Epidermal melanocyte (primary cell): ENCODE data around the gene ARHGAP6.

Source experiments
- DNase-seq: peaks from one replicate; pipeline ENCODE4 v3.0.0; 2011; ENCODE audit warnings: low spot score; ENCODE audit not compliant: insufficient read length

ARHGAP6 gene

GRCh38 chrX:11665168-11666111 lies at the start of gene ARHGAP6:
Gene ARHGAP6, minus strand, starts transcription at chrX:11665920. Its CDS starts 1,092 bp downstream, at chrX:11664828.
- DNase-seq, result no peak

GRCh38 chrX:11704725-11705495 lies 39.2 kb upstream of the ARHGAP6 start:
- no peak for DNase-seq

DNA sequence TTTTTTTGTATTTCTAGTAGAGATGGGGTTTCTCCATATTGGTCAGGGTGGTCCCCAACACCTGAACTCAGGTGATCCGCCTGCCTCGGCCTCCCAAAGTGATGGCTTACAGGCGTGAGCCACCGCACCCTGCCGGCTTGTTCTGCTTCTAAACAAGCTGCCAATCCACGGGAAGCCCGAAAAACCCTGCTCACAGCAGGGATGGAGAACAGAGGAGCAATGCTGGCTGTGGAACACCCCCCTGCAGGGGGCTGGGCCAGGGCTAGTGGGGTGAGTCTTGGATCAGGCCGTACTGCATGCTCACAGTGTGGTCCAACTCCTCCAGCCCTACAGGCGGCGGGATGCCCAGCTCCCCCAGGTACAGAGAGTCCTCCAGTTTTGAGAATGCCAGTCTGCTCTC lies 38.1 kb upstream of the ARHGAP6 start:
- DNase-seq, result no peak

- no peak for DNase-seq
These were observed 37.4 kb upstream of the ARHGAP6 start for GRCh38 chrX:11702965-11703631.

DNA sequence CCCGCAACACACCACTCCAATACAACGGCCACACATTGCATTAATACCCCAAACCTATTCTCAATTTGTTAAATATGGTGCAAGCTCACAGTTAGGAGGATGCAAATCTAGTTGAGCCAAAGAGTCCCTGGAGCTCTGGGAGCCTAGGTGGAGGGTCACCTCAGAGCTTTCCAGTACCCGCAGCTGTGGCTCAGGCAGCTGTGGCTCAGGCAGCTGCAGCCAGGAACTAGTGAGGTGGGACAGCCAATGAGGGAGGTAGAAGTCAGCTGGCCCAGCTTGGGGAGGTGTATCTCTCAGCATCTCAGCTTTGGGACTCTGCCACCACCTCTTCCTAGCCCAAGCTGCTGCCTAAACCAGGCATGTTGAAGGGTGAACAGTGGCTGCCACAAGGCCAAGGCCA lies 36.7 kb upstream of the ARHGAP6 start:
- no peak for DNase-seq

GRCh38 chrX:11698702-11699101 lies 33.0 kb upstream of the ARHGAP6 start:
- DNase-seq, result no peak

- no peak for DNase-seq
These were observed 22.5 kb upstream of the ARHGAP6 start for GRCh38 chrX:11688201-11688600.

- DNase-seq, result no peak
These were observed 21.4 kb upstream of the ARHGAP6 start for GRCh38 chrX:11687157-11687556.

- DNase-seq, result no peak
These were observed 17.3 kb upstream of the ARHGAP6 start for GRCh38 chrX:11683057-11683456.

DNA sequence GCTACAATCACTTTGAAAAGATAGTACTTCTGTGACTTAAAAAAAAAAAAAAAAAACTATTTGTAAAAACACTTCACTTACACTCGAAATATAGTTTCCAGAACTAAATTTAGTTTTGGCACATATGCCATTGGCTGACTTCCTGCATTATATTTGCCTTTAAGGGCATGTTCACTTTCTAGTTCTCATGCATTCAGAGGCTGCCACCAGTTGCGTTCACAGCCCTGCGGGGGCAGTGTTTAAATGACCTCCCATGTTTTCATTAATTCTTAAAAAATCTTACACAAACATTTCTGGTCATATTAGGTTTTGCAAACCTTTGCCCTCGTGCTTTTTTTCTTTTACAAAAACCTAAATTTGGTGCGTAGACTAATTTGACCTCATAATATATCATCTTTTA lies 12.4 kb upstream of the ARHGAP6 start:
- DNase-seq, result no peak

- DNase-seq, result no peak
These were observed 6.5 kb upstream of the ARHGAP6 start for GRCh38 chrX:11672213-11672612.

GRCh38 chrX:11670316-11670715 lies 4.6 kb upstream of the ARHGAP6 start:
- DNase-seq, result no peak

DNA sequence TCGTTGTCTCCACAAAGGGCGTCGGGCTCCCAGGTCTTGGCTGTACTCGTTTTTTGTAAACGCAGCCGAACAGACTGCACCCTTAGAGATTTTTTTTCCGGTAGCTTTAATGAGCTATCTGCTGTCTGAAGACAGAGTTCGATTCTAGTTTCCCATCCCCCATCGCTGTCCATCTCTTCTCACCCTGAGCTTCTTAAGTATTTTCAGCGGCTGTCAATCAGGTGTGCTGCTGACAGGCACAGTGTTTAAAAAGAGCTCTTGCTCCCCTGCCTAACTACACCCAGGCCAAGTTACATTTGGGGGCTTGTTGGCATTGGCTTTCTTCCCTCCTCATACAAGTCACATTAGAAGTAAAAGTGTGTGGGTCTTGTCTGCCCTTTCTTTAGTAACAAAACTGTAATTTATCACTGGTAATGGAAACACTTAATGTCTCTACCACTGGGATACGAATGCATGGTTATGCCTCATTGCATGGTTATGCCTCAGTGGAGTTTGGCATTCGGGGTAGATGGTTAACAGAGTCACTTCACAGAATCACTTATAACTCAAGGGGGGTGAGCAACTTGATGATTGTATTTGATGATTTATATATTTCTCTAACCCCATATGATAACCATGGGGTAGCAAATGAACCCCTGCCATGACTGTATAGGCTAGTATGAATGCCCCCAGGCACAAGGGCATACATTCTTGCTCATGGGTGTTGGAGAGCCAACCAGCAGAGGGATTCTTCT lies 1.4 kb upstream of the ARHGAP6 start:
- DNase-seq, result no peak

GRCh38 chrX:11666164-11666563 lies 444 bp upstream of the ARHGAP6 start:
- DNase-seq, result no peak

DNA sequence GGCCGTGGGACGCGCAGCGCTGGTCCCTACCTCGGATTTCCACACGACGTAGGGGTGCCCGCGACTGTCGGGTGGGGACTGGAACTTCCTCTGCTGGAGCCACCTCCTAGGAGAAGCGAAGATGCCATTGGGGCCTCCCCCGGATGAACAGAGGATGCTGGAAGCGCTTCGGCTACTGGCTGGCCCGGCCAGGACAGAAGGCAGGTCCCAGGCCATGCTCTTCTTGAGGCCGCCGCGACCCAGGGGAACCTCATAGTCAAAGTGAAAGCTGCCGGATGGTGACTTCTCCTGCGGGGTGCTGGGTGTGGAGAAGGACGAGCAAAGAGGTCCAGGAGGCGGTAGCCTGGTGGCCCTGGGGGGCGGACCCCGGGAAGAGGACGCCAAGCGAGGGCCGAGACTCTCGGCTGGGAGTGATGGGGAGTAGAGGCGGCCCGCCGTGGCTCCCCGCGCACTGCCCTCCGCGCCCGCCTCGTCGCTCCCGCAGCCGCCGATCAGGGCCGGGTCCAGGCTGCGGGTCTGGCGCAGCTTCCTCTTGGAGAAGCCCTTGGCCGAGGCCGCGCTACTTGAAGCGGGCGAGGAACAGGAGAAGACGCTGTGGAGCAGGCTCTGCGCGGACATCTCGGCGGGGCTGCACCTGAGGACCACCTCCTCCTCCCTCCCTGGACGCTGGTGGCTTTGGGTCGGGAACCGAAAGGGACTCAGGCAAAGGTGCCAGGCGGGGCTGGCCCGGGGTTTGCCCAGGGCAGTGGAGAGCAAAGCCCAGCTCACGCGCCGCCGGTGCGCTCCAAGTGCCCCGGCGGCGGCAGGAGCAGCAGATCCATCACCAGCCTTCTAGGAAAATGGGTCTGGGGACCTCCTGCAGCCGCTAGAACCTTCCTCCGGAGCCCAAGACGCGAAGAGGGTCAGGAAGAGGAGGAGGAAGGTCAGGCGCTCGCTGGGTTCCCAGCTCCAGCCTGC lies 1.2 kb downstream of the ARHGAP6 start:
- no peak for DNase-seq

- no peak for DNase-seq
These were observed 1.9 kb downstream of the ARHGAP6 start for GRCh38 chrX:11663875-11664210.

DNA sequence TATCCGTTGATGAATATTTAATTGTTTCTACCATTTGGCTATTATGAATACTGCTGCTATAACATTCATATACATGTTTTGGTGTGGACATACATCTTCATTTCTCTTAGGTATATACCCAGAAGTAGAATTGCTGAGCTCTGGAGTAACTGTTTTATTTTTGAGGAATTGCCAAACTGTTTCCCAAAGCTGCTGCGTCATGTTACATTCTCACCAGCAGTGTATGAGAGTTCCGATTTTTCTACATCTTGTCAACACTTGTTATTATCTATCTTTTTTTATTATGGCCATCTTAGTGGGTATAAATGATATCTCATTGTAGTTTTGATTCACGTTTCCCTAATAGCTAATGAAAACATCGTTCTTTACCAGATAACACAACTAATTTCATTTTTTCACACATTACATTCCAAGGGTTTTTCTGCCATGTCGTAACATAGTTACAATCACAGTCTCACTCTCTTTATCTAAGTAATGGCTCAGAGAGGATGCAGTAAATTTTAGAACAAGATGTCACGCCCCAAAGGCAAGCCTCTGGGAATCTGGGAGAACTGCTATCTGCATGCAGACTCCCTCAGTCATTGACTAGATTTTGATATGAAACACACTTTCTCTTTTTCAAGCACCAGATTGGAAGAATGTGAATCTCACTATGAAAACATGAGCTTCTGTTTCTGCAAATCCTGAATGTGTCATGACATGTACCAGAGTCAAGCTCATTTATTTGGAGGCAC lies 10.3 kb downstream of the ARHGAP6 start:
- DNase-seq, result no peak

DNA sequence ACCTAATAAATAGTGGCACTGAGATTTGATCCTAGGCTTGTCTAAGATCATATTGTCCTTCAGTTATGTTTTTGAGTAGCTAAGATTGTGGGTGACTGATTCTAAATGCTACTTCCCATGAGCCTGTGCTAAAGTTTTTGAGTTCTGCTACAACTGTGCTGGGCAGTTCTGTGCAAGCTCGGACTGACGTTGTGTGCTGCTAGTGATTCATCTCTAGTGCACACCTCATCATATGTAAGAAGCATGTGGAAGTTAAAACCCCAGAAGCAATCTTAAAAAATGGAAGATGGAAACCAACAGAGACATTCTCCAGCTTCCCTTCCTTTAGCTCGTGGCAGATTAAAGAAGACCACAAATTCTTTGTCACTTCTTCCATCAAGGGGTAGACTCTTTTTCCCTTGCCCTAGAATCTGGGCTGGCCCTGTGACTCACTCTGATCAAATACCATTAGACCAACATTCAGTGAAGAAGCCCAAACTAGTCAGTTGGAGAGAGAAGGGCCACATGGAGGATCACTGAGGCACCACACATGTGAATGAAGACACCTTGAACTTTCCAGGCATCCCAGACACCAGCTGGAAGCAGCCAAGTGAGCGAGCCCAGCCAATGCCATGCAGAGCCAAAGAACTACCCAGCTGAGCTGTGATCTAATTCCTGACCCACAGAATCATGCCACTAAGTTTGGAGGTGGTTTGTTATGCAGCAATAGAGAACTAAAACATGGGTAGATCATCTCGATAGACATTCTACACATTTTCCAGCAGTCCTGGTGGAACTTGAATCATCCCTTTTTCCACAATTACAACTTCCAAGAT lies 16.8 kb downstream of the ARHGAP6 start:
- no peak for DNase-seq

DNA sequence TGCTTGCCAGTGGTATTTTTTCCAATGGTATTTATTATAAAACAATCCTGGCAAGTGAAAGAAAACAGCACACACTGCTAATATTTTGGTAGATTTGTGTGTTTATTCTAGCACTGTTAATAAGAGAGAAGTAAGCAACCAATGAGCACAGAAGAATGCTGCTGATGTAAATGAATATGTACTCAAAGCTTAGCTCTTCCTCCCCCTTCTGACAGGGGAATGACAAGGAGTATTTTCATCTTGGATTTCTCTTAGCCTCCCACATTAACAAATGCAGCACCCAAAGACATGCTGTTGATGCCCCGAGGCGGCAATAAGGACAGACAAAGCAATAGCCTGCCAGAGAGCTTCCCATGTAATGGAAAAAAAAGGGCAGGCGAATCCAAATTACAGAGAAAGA lies 18.6 kb downstream of the ARHGAP6 start:
- DNase-seq, result no peak
